GM12891 (cell line): ENCODE measurements around the gene NEDD4.

ENCODE experiments used
- PAX5 ChIP-seq: IDR thresholded peaks from 2 replicates; pipeline ENCODE4 v1.6.1; 2011; ENCODE audit warnings: low read length, moderate library complexity, mild to moderate bottlenecking; ENCODE audit not compliant: insufficient read depth, severe bottlenecking
- POLR2A ChIP-seq: IDR thresholded peaks from 2 replicates; pipeline ENCODE4 v1.6.1; 2011; ENCODE audit warnings: low read depth, low read length, control low read depth
- POLR2AphosphoS5 ChIP-seq: IDR thresholded peaks from 2 replicates; pipeline ENCODE4 v1.6.1; 2011; ENCODE audit warnings: low read depth, low read length, control low read depth
- SPI1 ChIP-seq: IDR thresholded peaks from 2 replicates; pipeline ENCODE4 v1.6.1; 2011; ENCODE audit warnings: low read depth, low read length, control low read depth
- TAF1 ChIP-seq: IDR thresholded peaks from 2 replicates; pipeline ENCODE4 v1.6.1; 2011; ENCODE audit warnings: low read depth, low read length, control low read depth

- TF ChIP-seq POLR2A (no peak), PAX5 (no peak), SPI1 (no peak), POLR2AphosphoS5 (no peak), TAF1 (no peak)
Measured at GRCh38 chr15:55915876-55916567, 77.4 kb downstream of the NEDD4 start.
